Upper lobe of left lung (tissue), 6 donors: ENCODE results near the gene KLF13. TPM values are rescaled to one million over a fixed set of nuclear protein-coding genes. Genes with fewer than 3 reads are reported as not detected.

Experiments
- ATAC-seq, 2 donors: fragments of 200-7000 bp; cut with Tn5 transposase; one replicate each; pipeline ENCODE4 v1.9.1; 2022; ENCODE audit warnings: mild to moderate bottlenecking in 2 of 2, moderate library complexity in 2 of 2; ENCODE audit not compliant: low FRiP score in 2 of 2
- DNase-seq, 2 donors: peaks; one replicate each; pipeline ENCODE4 v3.0.0-alpha.2; 2019 to 2020
- H3K27ac ChIP-seq, 4 donors: fragments of 200-600 bp; sonication (generic); one replicate each; pipeline ENCODE4 v1.5.1; 2016 to 2019
- H3K27me3 ChIP-seq, 4 donors: fragments of 200-600 bp; sonication (generic); one replicate each; pipeline ENCODE4 v1.5.1; 2017 to 2019
- H3K36me3 ChIP-seq, 4 donors: fragments of 200-600 bp; sonication (generic); one replicate each; pipeline ENCODE4 v1.5.1; 2016 to 2019
- H3K4me1 ChIP-seq, 4 donors: fragments of 200-600 bp; sonication (generic); one replicate each; pipeline ENCODE4 v1.5.1; 2018 to 2019
- H3K4me3 ChIP-seq, 4 donors: fragments of 200-600 bp; sonication (generic); one replicate each; pipeline ENCODE4 v1.5.1; 2017 to 2019; ENCODE audit warnings: mild to moderate bottlenecking in 2 of 4, moderate library complexity in 1 of 4
- H3K9me3 ChIP-seq, 4 donors: fragments of 200-600 bp; sonication (generic); one replicate each; pipeline ENCODE4 v1.5.1; 2018 to 2019
- CTCF ChIP-seq, 6 experiments: fragments of 450-650 bp in 4 of 6; fragments of 200-600 bp in 2 of 6; sonication (generic) in 2 of 6; IDR thresholded peaks; one replicate each; pipeline ENCODE4 v1.5.1; 2016 to 2019; ENCODE audit warnings: antibody characterized with exemption in 6 of 6
- EP300 ChIP-seq, 4 donors: sonication (generic); formaldehyde crosslinking; IDR thresholded peaks; one replicate each; pipeline ENCODE4 v1.5.1; 2017; ENCODE audit warnings: antibody characterized with exemption in 4 of 4, control low read depth in 2 of 4
- POLR2A ChIP-seq, 4 donors: fragments of 450-650 bp; IDR thresholded peaks; one replicate each; pipeline ENCODE4 v1.5.1; 2016 to 2017; ENCODE audit warnings: antibody characterized with exemption in 4 of 4, mild to moderate bottlenecking in 2 of 4
- POLR2AphosphoS5 ChIP-seq, 2 donors: sonication (generic); formaldehyde crosslinking; IDR thresholded peaks; one replicate each; pipeline ENCODE4 v1.5.1; 2017; ENCODE audit warnings: antibody characterized with exemption in 2 of 2
- WGBS, 2 donors: methylation state at CpG; one replicate each; pipeline ENCODE4 v1.1.5; 2017 to 2018; 5-methylcytosine and 5-hydroxymethylcytosine counted together
- total RNA-seq, 6 donors: library from RNA; depleted of rRNA in 4 of 6; stranded (reverse); fragments of >200 nt in 4 of 6; gene quantifications; one replicate each; pipeline versions ENCODE4 v1.1.0 to v1.2.1, GENCODE V29; 2016 to 2021
- donor health status: DM: no; HTN: no; CAD: no; lungs with moderate emphysema.
- donor health status: DM: no; HTN: yes; CAD: no; lungs with severe emphysema.

Gene KLF13
- total RNA-seq, 6 donors from 2014 or later, result 103 to 231 (median 147) TPM

- Histone ChIP-seq H3K27ac (no peak overlapping the region), H3K4me3 (no peak overlapping the region), H3K27me3 (no peaks in the 10 kb centered on the region), H3K4me1 (peaks cover 0 to 3% (median 0%) of the 10 kb centered on the region in 4 donors), H3K9me3 (peaks cover 0 to 4% (median 2%) of the 10 kb centered on the region in 4 donors), H3K36me3 (no peaks in the 10 kb centered on the region)
- ATAC-seq (no peak), DNase-seq (no peak)
- no peak for TF ChIP-seq CTCF (IDR thresholded peaks at IDR 0.05)
- TF ChIP-seq POLR2AphosphoS5 (IDR thresholded peaks at IDR 0.05), result no peak
- no peak for TF ChIP-seq EP300 (IDR thresholded peaks at IDR 0.05)
- TF ChIP-seq POLR2A (IDR thresholded peaks at IDR 0.05), result no peak
- WGBS, 2 donors, result 49 to 54% methylated on average over 3 of the region's 3 CpGs
These were observed 35.5 kb upstream of the KLF13 start for GRCh38 chr15:31291048-31291578.

- DNase-seq (no peak), ATAC-seq (no peak)
- no peak overlapping the region for H3K27ac ChIP-seq
- H3K4me3 ChIP-seq, result no peak overlapping the region
- TF ChIP-seq POLR2AphosphoS5 (IDR thresholded peaks at IDR 0.05) (no peak), POLR2A (IDR thresholded peaks at IDR 0.05) (no peak), CTCF (IDR thresholded peaks at IDR 0.05) (no peak), EP300 (IDR thresholded peaks at IDR 0.05) (no peak)
- H3K27me3 ChIP-seq, result no peaks in the 10 kb centered on the region
- peaks cover 8 to 16% (median 9%) of the 10 kb centered on the region in 4 donors for H3K4me1 ChIP-seq
- 65 to 84% methylated on average over 3 of the region's 3 CpGs for WGBS, 2 donors
- peaks cover 0 to 4% (median 2%) of the 10 kb centered on the region in 4 donors for H3K9me3 ChIP-seq
- H3K36me3 ChIP-seq, result no peaks in the 10 kb centered on the region
These were observed 34.1 kb upstream of the KLF13 start for GRCh38 chr15:31292391-31293015.

DNA sequence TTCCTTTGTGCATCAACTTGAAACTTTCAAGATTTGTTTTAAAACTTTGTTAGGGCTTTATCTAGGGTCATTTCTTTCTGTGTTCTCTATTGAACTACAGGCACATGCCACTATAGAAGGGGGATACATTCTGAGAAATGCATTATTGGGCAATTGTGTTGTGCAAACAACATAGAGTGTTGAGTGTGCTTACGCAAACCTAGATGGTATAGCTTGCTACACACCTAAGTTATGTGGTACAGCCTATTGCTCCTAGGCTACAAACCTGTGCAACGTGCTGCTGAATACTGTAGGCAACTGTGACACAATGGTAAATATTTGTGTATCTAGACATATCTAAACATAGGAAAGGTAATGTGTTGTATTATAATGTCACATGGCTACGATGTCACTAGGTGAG, 33.0 kb upstream of the KLF13 start:
- DNase-seq (no peak), ATAC-seq (no peak)
- H3K27ac ChIP-seq, result peak overlapping the region in 1 of 4 donors; percentile 23
- no peaks in the 10 kb centered on the region for H3K9me3 ChIP-seq
- H3K27me3 ChIP-seq, result no peaks in the 10 kb centered on the region
- no peak overlapping the region for H3K4me3 ChIP-seq
- no peaks in the 10 kb centered on the region for H3K36me3 ChIP-seq
- peak in 1 of 2 donors; percentile 21 for TF ChIP-seq POLR2AphosphoS5 (IDR thresholded peaks at IDR 0.05)
- no peak for TF ChIP-seq POLR2A (IDR thresholded peaks at IDR 0.05)
- peaks cover 8 to 16% (median 9%) of the 10 kb centered on the region in 4 donors for H3K4me1 ChIP-seq
- WGBS, 2 donors, result 77 to 84% methylated on average over 3 of the region's 3 CpGs

DNA sequence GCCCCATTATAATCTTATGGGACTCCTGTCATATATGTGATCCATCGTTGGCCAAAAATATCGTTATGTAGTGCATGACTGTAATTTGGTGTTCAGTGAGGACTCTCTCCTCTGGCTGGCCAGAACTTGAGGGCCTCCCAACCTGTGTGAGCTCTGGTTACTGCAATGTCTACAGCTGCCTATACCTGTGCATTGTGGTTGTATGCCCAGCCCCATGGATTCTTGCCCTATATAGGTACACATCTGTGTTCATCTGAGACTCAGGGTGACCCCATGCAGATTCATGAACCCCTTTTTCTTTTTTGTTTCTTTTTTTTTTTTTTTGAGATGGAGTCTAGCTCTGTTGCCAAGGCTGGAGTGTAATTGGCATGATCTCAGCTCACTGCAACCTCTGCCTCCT, 32.6 kb upstream of the KLF13 start:
- no peak for DNase-seq

GRCh38 chr15:31295658-31296057, 31.0 kb upstream of the KLF13 start:
- no peak overlapping the region for H3K4me3 ChIP-seq
- H3K36me3 ChIP-seq, result no peaks in the 10 kb centered on the region
- peaks cover 8 to 22% (median 9%) of the 10 kb centered on the region in 4 donors for H3K4me1 ChIP-seq
- no peaks in the 10 kb centered on the region for H3K9me3 ChIP-seq
- no peaks in the 10 kb centered on the region for H3K27me3 ChIP-seq
- 88 to 89% methylated on average over 8 of the region's 8 CpGs for WGBS, 2 donors
- DNase-seq, result no peak
- no peak for ATAC-seq
- H3K27ac ChIP-seq, result no peak overlapping the region
- TF ChIP-seq EP300 (IDR thresholded peaks at IDR 0.05) (no peak), POLR2A (IDR thresholded peaks at IDR 0.05) (no peak), POLR2AphosphoS5 (IDR thresholded peaks at IDR 0.05) (no peak), CTCF (IDR thresholded peaks at IDR 0.05) (no peak)

More for the DNA sequence above, 32.6 kb upstream of the KLF13 start:
- ATAC-seq, result no peak
- TF ChIP-seq POLR2A (IDR thresholded peaks at IDR 0.05), result no peak
- TF ChIP-seq POLR2AphosphoS5 (IDR thresholded peaks at IDR 0.05), result no peak
- TF ChIP-seq EP300 (IDR thresholded peaks at IDR 0.05), result no peak
- TF ChIP-seq CTCF (IDR thresholded peaks at IDR 0.05), result no peak
- H3K27me3 ChIP-seq, result no peaks in the 10 kb centered on the region
- no peaks in the 10 kb centered on the region for H3K36me3 ChIP-seq
- H3K9me3 ChIP-seq, result no peaks in the 10 kb centered on the region
- WGBS, 2 donors, result 92 to 100% methylated on average over 2 of the region's 2 CpGs
- no peak overlapping the region for H3K27ac ChIP-seq
- no peak overlapping the region for H3K4me3 ChIP-seq
- peaks cover 8 to 16% (median 9%) of the 10 kb centered on the region in 4 donors for H3K4me1 ChIP-seq
